Esophagus squamous epithelium (tissue), 4 donors: ENCODE data around the gene WDR64.

Experiments used
- CTCF ChIP-seq, 6 experiments: fragments of 450-650 bp in 4 of 6; fragments of 200-600 bp in 2 of 6; sonication (generic) in 2 of 6; IDR thresholded peaks; one replicate each; pipeline ENCODE4 v1.5.1; 2016 to 2019; ENCODE audit warnings: antibody characterized with exemption in 6 of 6, mild to moderate bottlenecking in 4 of 6, moderate library complexity in 4 of 6
- POLR2A ChIP-seq, 4 donors: fragments of 450-650 bp; IDR thresholded peaks; one replicate each; pipeline ENCODE4 v1.6.1; 2017; ENCODE audit warnings: antibody characterized with exemption in 4 of 4, mild to moderate bottlenecking in 4 of 4, moderate library complexity in 3 of 4

GRCh38 chr1:241821363-241821762 lies 169.3 kb downstream of the WDR64 start:
- no peak for TF ChIP-seq CTCF (IDR thresholded peaks at IDR 0.05)
- TF ChIP-seq POLR2A (IDR thresholded peaks at IDR 0.05) = no peak
